ENCODE measurements around the gene TACC3. TPM values are rescaled to one million over a fixed set of nuclear protein-coding genes. Genes with fewer than 3 reads are reported as not detected.

Gene TACC3
- total RNA-seq, 1 experiment from 2014 or later: 74.7 TPM

DNA sequence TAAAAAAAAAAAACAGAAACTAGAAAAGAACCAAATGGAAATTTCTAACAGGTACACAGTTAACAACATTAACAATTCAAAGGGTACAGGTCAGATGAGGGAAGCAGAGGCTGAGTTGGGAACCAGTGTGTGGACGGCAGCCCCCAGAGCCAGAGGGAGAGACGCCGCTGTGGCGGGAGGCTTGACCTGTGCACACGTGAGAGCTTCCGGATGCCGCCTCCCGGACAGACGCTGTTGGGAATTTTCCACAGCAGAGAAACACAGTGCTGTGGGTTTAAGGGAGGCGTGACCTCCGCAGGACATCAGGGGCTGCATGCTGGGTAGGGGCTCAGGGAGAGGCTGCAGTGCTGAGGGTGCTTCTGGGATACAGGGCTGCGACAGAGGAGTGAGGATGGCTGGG, 22.2 kb downstream of the TACC3 start:
- Histone ChIP-seq H3K9me3 (replicated peaks) (peaks cover 3% of the 10 kb centered on the region), H3K36me3 (peaks cover 49% of the 10 kb centered on the region), H3K27me3 (no peaks in the 10 kb centered on the region), H3K4me1 (peaks cover 5% of the 10 kb centered on the region; the same call in 1 of the 2 replicates), H3K4me3 (no peak overlapping the region), H3K27ac (no peak overlapping the region)
- DNase-seq: no peak

- H3K9me3 ChIP-seq (replicated peaks): no peaks in the 10 kb centered on the region
- no peak for DNase-seq
- peaks cover 44% of the 10 kb centered on the region for H3K36me3 ChIP-seq
Observed at GRCh38 chr4:1743975-1744374, 22.7 kb downstream of the TACC3 start.

GRCh38 chr4:1744552-1744951, 23.2 kb downstream of the TACC3 start:
- DNase-seq: no peak
- H3K36me3 ChIP-seq: peaks cover 39% of the 10 kb centered on the region
- H3K27me3 ChIP-seq: no peaks in the 10 kb centered on the region

More at GRCh38 chr4:1743975-1744374, 22.7 kb downstream of the TACC3 start:
- Histone ChIP-seq H3K27ac (no peak overlapping the region), H3K4me3 (no peak overlapping the region), H3K4me1 (peaks cover 5% of the 10 kb centered on the region; the same call in 1 of the 2 replicates), H3K27me3 (no peaks in the 10 kb centered on the region)

DNA sequence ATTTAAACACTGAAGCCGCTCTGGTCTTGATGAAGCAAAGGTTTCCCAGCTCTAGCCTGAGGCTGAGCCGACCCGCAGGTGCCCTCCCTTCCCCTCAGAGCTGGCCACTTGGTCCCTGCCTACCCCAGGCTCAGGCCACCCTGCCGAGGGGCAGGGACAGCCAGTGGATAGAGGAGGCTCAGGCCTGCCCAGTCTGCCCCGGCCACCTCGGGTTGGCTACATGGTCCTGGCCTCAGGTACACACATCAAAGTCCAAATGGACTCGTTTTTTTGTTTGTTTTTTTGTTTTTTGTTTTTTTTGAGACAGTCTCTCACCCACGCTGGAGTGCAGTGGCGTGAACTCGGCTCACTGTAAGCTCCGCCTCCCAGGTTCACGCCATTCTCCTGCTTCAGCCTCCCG, 23.8 kb downstream of the TACC3 start:
- H3K9me3 ChIP-seq (replicated peaks): no peaks in the 10 kb centered on the region
- H3K4me1 ChIP-seq: peaks cover 5% of the 10 kb centered on the region; the same call in 1 of the 2 replicates
- no peak for DNase-seq
- peaks cover 34% of the 10 kb centered on the region for H3K36me3 ChIP-seq
- no peak overlapping the region for H3K27ac ChIP-seq
- no peak overlapping the region for H3K4me3 ChIP-seq
- no peaks in the 10 kb centered on the region for H3K27me3 ChIP-seq

More at GRCh38 chr4:1744552-1744951, 23.2 kb downstream of the TACC3 start:
- Histone ChIP-seq H3K4me3 (no peak overlapping the region), H3K27ac (no peak overlapping the region), H3K9me3 (replicated peaks) (no peaks in the 10 kb centered on the region), H3K4me1 (peaks cover 5% of the 10 kb centered on the region; the same call in 1 of the 2 replicates)

DNA sequence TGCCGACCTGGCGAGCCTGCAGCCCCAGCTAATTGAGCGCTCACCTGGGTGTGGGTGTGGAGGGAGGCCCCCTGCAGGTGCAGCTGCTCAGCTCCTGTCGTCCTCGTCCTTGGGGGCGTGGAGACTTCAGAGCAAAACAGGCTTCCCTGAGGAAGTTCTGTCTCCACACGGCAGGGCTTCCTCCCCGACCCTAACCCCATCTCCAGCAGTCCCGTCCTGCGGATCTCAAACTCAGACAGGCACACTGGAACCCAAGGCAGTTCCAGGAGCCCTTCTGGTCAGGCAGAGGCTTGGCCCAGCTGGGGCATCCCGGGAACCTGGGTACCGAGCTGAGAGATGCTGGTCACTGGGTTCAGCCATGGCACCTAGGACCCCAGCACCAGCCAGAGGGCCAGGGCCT, 24.4 kb downstream of the TACC3 start:
- H3K36me3 ChIP-seq: peaks cover 28% of the 10 kb centered on the region
- no peak overlapping the region for H3K27ac ChIP-seq
- H3K4me1 ChIP-seq: peaks cover 5% of the 10 kb centered on the region; the same call in 1 of the 2 replicates
- H3K27me3 ChIP-seq: no peaks in the 10 kb centered on the region
- DNase-seq: no peak
- H3K4me3 ChIP-seq: no peak overlapping the region
- H3K9me3 ChIP-seq (replicated peaks): no peaks in the 10 kb centered on the region

DNA sequence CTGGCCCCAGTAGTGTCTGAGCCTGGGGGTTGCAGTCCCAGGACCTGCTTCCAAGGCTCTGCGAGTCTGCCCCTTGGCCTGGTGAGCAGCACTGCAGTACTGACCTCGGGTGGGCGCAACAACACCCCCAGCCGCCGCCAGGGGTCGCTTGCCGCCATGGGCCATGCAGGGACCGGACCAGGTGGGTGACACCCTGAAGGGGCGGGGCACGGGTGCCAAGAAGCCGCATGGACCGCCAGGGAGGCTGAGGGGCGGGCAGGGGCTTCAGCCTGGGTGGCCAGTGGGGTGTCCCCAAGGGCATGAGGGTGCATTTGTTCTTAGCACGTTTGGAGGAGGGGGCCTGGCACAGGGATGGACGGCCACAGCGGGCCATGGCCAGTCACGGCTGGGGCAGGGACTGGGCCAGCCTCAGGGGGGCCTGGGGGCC, 25.0 kb downstream of the TACC3 start:
- Histone ChIP-seq H3K4me3 (no peak overlapping the region), H3K36me3 (peaks cover 23% of the 10 kb centered on the region), H3K4me1 (peaks cover 5% of the 10 kb centered on the region; the same call in 1 of the 2 replicates), H3K9me3 (replicated peaks) (no peaks in the 10 kb centered on the region), H3K27ac (no peak overlapping the region), H3K27me3 (no peaks in the 10 kb centered on the region)
- no peak for DNase-seq

DNA sequence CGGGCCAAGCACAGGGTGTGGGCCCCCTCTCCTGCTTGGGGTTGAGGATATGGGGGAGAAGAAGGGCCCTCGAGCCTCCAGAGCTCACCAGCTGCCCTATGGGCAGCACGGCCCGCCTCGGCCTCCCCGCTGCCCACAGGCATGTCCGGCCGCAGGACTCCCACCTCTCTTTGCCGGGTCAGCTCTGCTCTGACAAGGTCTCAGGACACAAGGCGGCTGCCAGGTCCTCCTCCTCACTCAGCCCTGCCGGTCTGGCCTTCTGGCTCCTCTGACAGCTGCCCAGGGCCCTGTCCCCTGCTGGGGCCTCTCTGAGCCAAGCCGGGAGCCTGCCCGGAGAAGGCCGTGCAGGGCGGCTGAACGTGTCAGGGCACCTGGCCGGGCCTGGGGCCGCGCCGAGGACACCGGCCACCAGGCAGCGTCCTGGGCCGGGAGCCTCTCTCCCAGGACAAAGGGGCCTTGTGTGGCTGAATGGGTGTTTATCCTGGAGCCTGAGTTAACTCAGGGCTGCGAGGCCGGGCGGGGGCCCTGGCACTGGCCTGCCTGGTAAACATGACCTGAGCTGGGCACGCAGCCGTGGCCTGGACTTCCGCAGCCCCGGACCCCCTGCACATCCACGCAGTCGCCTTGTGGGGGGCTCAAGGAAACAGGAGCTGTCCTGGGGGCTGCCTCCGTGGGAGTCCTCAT, 25.7 kb downstream of the TACC3 start:
- peak; percentile 67 to 74 for DNase-seq
- Histone ChIP-seq H3K36me3 (peaks cover 15% of the 10 kb centered on the region), H3K4me3 (no peak overlapping the region), H3K4me1 (peaks cover 9% of the 10 kb centered on the region; the same call in 1 of the 2 replicates), H3K27me3 (no peaks in the 10 kb centered on the region), H3K27ac (no peak overlapping the region), H3K9me3 (replicated peaks) (no peaks in the 10 kb centered on the region)

GRCh38 chr4:1747603-1747967, 26.3 kb downstream of the TACC3 start:
- Histone ChIP-seq H3K27me3 (no peaks in the 10 kb centered on the region), H3K36me3 (peaks cover 11% of the 10 kb centered on the region; the same call in 1 of the 2 replicates), H3K27ac (no peak overlapping the region), H3K4me3 (no peak overlapping the region), H3K4me1 (peaks cover 13% of the 10 kb centered on the region; the same call in 1 of the 2 replicates), H3K9me3 (replicated peaks) (no peaks in the 10 kb centered on the region)
- no peak for DNase-seq

GRCh38 chr4:1748465-1748995, 27.2 kb downstream of the TACC3 start:
- Histone ChIP-seq H3K4me1 (peaks cover 23% of the 10 kb centered on the region), H3K27ac (no peak overlapping the region), H3K9me3 (replicated peaks) (no peaks in the 10 kb centered on the region), H3K4me3 (peak overlapping the region; percentile 27; the same call in 1 of the 2 replicates), H3K36me3 (peaks cover 8% of the 10 kb centered on the region; the same call in 1 of the 2 replicates), H3K27me3 (no peaks in the 10 kb centered on the region)
- DNase-seq: peak; percentile 90 to 94

- Histone ChIP-seq H3K4me3 (no peak overlapping the region), H3K4me1 (peaks cover 31% of the 10 kb centered on the region), H3K36me3 (0 out of 2 replicates have a peak, but pooled peaks cover 4% of the 10 kb centered on the region), H3K27me3 (no peaks in the 10 kb centered on the region), H3K27ac (no peak overlapping the region), H3K9me3 (replicated peaks) (no peaks in the 10 kb centered on the region)
- DNase-seq: no peak
Observed at GRCh38 chr4:1749370-1749769, 28.0 kb downstream of the TACC3 start.

- Histone ChIP-seq H3K9me3 (replicated peaks) (no peaks in the 10 kb centered on the region), H3K4me3 (no peak overlapping the region), H3K36me3 (0 out of 2 replicates have a peak, but pooled peaks cover under 1% of the 10 kb centered on the region), H3K4me1 (peaks cover 36% of the 10 kb centered on the region), H3K27ac (no peak overlapping the region), H3K27me3 (no peaks in the 10 kb centered on the region)
- no peak for DNase-seq
Observed at GRCh38 chr4:1749826-1750225, 28.5 kb downstream of the TACC3 start.

DNA sequence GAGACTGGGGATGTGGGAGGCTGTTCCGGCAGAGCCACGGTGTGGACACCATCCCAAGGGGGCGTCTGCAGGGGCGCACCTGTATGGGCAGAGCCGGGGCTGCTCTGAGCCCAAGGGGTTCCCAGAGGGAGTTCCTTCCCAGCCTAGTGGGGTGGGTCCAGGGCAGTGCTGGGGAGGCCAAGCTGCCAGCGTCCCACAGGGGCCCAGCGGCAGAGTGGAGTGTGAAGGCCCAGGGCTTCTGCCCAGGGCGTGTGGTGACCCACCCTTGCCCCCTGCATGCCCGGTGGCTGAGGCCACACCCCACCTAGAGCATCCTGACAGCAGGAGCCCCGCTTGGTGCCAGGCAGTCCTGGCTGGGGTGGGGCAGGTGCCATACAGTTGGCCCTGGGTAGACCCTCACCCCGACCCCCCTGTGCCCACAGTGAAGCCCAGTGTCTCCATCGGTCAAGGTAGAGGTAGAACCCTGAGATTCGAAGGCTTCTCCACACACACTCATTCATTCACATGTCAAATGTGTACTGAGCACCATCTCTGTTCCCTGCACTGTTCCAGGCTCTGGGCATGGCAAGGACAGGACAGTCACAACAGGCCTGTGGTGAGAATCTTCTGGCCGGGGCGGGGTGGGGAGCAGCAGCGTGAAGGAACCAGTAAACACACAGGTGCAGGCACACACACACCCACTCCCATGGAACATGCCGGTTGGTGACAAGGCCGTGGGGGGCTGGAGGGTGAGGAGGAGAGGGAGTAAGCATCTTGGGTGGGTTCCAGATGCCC, 29.2 kb downstream of the TACC3 start:
- H3K27me3 ChIP-seq: no peaks in the 10 kb centered on the region
- no peaks in the 10 kb centered on the region for H3K9me3 ChIP-seq (replicated peaks)
- H3K4me1 ChIP-seq: peaks cover 40% of the 10 kb centered on the region

GRCh38 chr4:1751155-1751918, 30.0 kb downstream of the TACC3 start:
- H3K4me1 ChIP-seq: peaks cover 40% of the 10 kb centered on the region
- H3K9me3 ChIP-seq (replicated peaks): no peaks in the 10 kb centered on the region
- no peaks in the 10 kb centered on the region for H3K27me3 ChIP-seq
- no peak for DNase-seq
- H3K27ac ChIP-seq: no peak overlapping the region
- H3K36me3 ChIP-seq: no peaks in the 10 kb centered on the region
- H3K4me3 ChIP-seq: no peak overlapping the region

More for the DNA sequence above, 29.2 kb downstream of the TACC3 start:
- DNase-seq: no peak
- H3K27ac ChIP-seq: no peak overlapping the region
- H3K4me3 ChIP-seq: no peak overlapping the region
- no peaks in the 10 kb centered on the region for H3K36me3 ChIP-seq

- no peaks in the 10 kb centered on the region for H3K27me3 ChIP-seq
- H3K4me1 ChIP-seq: peaks cover 40% of the 10 kb centered on the region
- H3K36me3 ChIP-seq: no peaks in the 10 kb centered on the region
- no peak for DNase-seq
- H3K27ac ChIP-seq: no peak overlapping the region
- no peak overlapping the region for H3K4me3 ChIP-seq
- H3K9me3 ChIP-seq (replicated peaks): no peaks in the 10 kb centered on the region
Observed at GRCh38 chr4:1751919-1752283, 30.6 kb downstream of the TACC3 start.
